Activated T-helper 1 cell treated with anti-CD3 and anti-CD28 coated beads, Interleukin-12 subunit alpha, Interleukin-12 subunit beta, Interleukin-2, Interleukin-4 antibody, amounts not matched to agents 30 ng/mL and 10 ng/mL and 1 ng/mL, durations not matched to agents 14 hours and 24 hours and 36 hours (primary cell): Measurements from ENCODE around the gene RPL21. TPM values are rescaled to one million over a fixed set of nuclear protein-coding genes. Genes with fewer than 3 reads are reported as not detected.

Source experiments
- DNase-seq: peaks from one replicate; pipeline ENCODE4 v3.0.0; 2021; ENCODE audit warnings: low spot score
- H3K27ac Mint-ChIP-seq: one replicate; pipeline ENCODE4 v1.8.0; 2021; ENCODE audit warnings: mild to moderate bottlenecking, mixed read lengths
- H3K27me3 Mint-ChIP-seq: one replicate; pipeline ENCODE4 v1.8.0; 2022; ENCODE audit warnings: mild to moderate bottlenecking, moderate library complexity, mixed read lengths; ENCODE audit not compliant: insufficient read depth
- H3K36me3 Mint-ChIP-seq: one replicate; pipeline ENCODE4 v1.8.0; 2021; ENCODE audit warnings: low read depth, mixed read lengths
- H3K4me1 Mint-ChIP-seq: one replicate; pipeline ENCODE4 v1.8.0; 2021; ENCODE audit warnings: low read depth, mixed read lengths
- H3K4me3 Mint-ChIP-seq: one replicate; pipeline ENCODE4 v1.8.0; 2021; ENCODE audit warnings: mild to moderate bottlenecking, moderate library complexity, mixed read lengths
- H3K9me3 Mint-ChIP-seq: one replicate; pipeline ENCODE4 v1.8.0; 2021; ENCODE audit warnings: mixed read lengths
- intact Hi-C: fragments of 100-400 bp; cut with micrococcal nuclease; formaldehyde crosslinking; loops from one replicate; pipeline ENCODE4 v1.15.1; 2024
- total RNA-seq: library from RNA; stranded (reverse); gene quantifications from 2 replicates; pipeline ENCODE4 v1.2.3, GENCODE V29; 2022

The RPL21 gene
- total RNA-seq, 1 donor from 2014 or later = 1,045 TPM

DNA sequence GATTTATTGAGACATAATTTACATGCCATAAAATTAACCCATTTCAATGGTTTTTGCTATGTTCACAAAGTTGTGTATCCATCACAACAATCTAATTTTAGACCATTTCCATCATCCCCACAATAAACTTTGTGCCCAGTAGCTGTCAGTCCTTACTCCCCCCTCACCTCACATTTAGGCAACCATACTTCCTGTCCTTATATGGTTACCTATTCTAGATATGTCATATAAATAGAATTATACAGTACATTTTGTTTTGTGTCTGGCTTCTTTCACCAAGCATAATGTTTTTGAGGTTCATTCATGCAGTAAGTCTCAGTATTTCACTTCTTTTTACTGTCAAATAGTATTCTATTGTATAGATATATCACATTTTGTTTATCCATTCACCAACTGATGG lies 23.2 kb upstream of the RPL21 start:
- intact Hi-C loops = no loop called here
- no peaks in the 10 kb centered on the region for H3K36me3 Mint-ChIP-seq
- no peak overlapping the region for H3K27ac Mint-ChIP-seq
- no peaks in the 10 kb centered on the region for H3K4me1 Mint-ChIP-seq
- no peaks in the 10 kb centered on the region for H3K9me3 Mint-ChIP-seq
- peaks cover 15% of the 10 kb centered on the region for H3K27me3 Mint-ChIP-seq
- no peak overlapping the region for H3K4me3 Mint-ChIP-seq
- DNase-seq = no peak

- Mint-ChIP-seq H3K36me3 (no peaks in the 10 kb centered on the region), H3K4me1 (no peaks in the 10 kb centered on the region)
Measured at GRCh38 chr13:27229642-27230041, 21.7 kb upstream of the RPL21 start.

DNA sequence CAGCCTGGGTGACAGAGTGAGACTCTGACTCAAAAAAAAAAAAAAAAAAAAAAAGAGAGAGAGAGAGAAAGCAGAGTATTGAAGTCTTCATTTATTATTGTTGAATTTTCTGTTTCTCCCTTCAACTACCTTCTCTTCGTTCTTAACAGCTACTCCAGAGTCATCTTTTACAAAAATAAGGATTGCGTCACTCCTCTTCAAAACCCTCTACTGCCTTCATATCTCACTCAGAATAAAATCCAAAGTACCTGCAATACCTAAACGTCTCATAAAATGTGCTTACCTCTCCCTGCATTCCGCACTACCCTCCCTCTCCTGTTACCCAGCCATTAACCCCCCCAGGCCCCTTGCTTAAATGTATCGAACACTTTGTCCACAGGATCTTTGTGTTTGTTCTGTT lies 17.4 kb upstream of the RPL21 start:
- intact Hi-C loops = no loop called here
- H3K4me3 Mint-ChIP-seq = no peak overlapping the region
- no peaks in the 10 kb centered on the region for H3K36me3 Mint-ChIP-seq
- DNase-seq = no peak
- H3K27ac Mint-ChIP-seq = no peak overlapping the region
- H3K9me3 Mint-ChIP-seq = no peaks in the 10 kb centered on the region
- peaks cover 4% of the 10 kb centered on the region for H3K27me3 Mint-ChIP-seq
- H3K4me1 Mint-ChIP-seq = no peaks in the 10 kb centered on the region

More at GRCh38 chr13:27229642-27230041, 21.7 kb upstream of the RPL21 start:
- H3K9me3 Mint-ChIP-seq = no peaks in the 10 kb centered on the region
- H3K27me3 Mint-ChIP-seq = peaks cover 12% of the 10 kb centered on the region
- no peak overlapping the region for H3K27ac Mint-ChIP-seq
- intact Hi-C loops = no loop called here
- no peak for DNase-seq
- H3K4me3 Mint-ChIP-seq = no peak overlapping the region

- Mint-ChIP-seq H3K27ac (no peak overlapping the region), H3K9me3 (no peaks in the 10 kb centered on the region), H3K36me3 (no peaks in the 10 kb centered on the region), H3K4me1 (no peaks in the 10 kb centered on the region), H3K27me3 (peaks cover 4% of the 10 kb centered on the region), H3K4me3 (no peak overlapping the region)
- intact Hi-C loops = no loop called here
- no peak for DNase-seq
Measured at GRCh38 chr13:27236478-27236877, 14.9 kb upstream of the RPL21 start.

DNA sequence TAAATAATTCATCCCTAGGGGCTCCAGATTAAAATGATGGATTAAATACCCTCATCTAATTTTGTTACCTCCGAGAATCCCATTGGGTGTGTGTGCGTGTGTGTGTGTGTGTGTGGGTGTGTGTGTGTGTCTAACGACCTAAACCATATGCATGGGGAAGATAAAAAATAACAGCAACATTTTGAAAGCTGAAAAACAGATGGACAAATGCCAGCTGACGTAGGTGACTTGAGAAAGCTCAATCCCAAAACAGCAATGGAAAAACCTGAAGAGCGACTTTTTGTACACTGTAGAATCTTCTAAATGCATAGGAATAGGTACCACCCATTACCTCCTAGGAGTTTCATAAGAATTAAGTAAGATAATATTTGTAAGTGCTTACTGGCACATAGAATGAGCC lies 8.7 kb upstream of the RPL21 start:
- H3K4me1 Mint-ChIP-seq = no peaks in the 10 kb centered on the region
- H3K27ac Mint-ChIP-seq = no peak overlapping the region
- H3K27me3 Mint-ChIP-seq = peaks cover 4% of the 10 kb centered on the region
- intact Hi-C loops = loop anchor here (5.0 kb wide), 1 partner anchor 45 kb away; no protein-coding TSS in a partner anchor
- no peaks in the 10 kb centered on the region for H3K9me3 Mint-ChIP-seq
- H3K4me3 Mint-ChIP-seq = no peak overlapping the region
- DNase-seq = no peak
- peaks cover under 1% of the 10 kb centered on the region for H3K36me3 Mint-ChIP-seq

DNA sequence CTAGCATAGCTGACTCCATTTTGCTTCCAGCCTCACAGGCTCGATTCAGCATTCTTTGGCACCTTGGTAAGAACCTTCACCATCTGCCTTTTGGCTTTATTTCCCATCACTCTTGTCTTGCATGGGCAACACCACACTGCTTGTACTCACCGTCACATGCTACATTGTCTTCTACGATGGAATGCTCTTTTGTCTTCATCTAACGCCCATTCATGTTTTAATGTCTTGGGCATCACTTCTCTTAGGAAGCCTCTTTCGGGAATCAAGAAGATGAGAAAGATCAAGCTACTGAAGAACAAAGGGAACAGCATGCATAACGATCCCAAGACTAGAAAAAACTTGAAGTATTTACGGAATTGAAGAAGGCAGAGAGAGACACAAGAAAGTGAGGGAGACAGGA lies 5.7 kb upstream of the RPL21 start:
- intact Hi-C loops = no loop called here
- H3K4me3 Mint-ChIP-seq = no peak overlapping the region
- no peak for DNase-seq
- H3K36me3 Mint-ChIP-seq = peaks cover 3% of the 10 kb centered on the region
- no peaks in the 10 kb centered on the region for H3K9me3 Mint-ChIP-seq
- no peak overlapping the region for H3K27ac Mint-ChIP-seq
- peaks cover 10% of the 10 kb centered on the region for H3K4me1 Mint-ChIP-seq
- no peaks in the 10 kb centered on the region for H3K27me3 Mint-ChIP-seq

DNA sequence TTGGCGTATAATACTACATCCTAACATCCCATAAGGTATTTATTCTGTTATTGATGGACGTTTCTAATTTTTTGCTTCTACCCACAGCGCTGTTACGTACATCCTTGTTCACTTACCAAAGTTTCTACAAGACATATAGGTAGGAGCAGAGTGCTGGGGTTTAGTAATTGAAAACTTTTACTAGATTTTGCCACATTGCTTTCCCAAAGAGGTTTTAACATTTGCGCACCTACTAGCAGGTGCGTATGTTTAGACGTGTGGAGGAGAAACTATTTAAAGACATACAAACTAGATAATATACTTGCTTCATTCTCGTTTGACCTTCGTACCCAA lies 559 bp upstream of the RPL21 start:
- H3K36me3 Mint-ChIP-seq = peaks cover 42% of the 10 kb centered on the region
- peaks cover 40% of the 10 kb centered on the region for H3K4me1 Mint-ChIP-seq
- no peaks in the 10 kb centered on the region for H3K27me3 Mint-ChIP-seq
- no peak for DNase-seq
- no peaks in the 10 kb centered on the region for H3K9me3 Mint-ChIP-seq
- intact Hi-C loops = loop anchor here (1.0 to 5.0 kb wide), 12 partner anchors 20 to 1948 kb away; partner anchors contain the start of genes LNX2, MTIF3, NUP58 and PAN3
- peak overlapping the region; percentile 94 for H3K4me3 Mint-ChIP-seq
- peak overlapping the region; percentile 91 for H3K27ac Mint-ChIP-seq

DNA sequence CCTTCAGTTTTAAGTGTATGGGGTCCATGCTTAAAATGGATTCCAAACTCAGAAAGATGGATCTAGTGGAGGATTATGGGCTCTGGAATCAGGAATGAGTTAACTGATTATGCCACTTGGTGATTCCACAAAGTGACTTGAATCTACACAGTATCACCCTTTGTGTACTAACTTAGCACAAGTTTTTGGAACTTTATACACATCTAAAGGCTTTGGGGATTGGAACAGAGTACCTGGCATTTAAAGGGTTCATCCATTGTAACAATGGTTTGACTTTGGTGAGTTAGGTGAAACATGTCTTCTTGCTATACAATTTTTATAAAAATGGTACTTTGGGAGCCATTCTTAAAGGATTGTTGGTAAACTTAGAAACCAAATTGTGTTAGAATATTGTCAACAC lies 1.1 kb downstream of the RPL21 start:
- DNase-seq = no peak
- peak overlapping the region; percentile 91 for H3K27ac Mint-ChIP-seq
- intact Hi-C loops = loop anchor here (2.0 to 5.0 kb wide), 3 partner anchors 106 to 1950 kb away; partner anchors contain the start of genes NUP58 and SLC46A3
- H3K9me3 Mint-ChIP-seq = no peaks in the 10 kb centered on the region
- peaks cover 55% of the 10 kb centered on the region for H3K36me3 Mint-ChIP-seq
- H3K4me3 Mint-ChIP-seq = peak overlapping the region; percentile 94
- H3K4me1 Mint-ChIP-seq = peaks cover 40% of the 10 kb centered on the region
- H3K27me3 Mint-ChIP-seq = no peaks in the 10 kb centered on the region

GRCh38 chr13:27257233-27257568 lies 5.8 kb downstream of the RPL21 start:
- Mint-ChIP-seq H3K36me3 (peaks cover 77% of the 10 kb centered on the region), H3K4me1 (peaks cover 58% of the 10 kb centered on the region), H3K27me3 (no peaks in the 10 kb centered on the region), H3K4me3 (no peak overlapping the region), H3K27ac (no peak overlapping the region), H3K9me3 (no peaks in the 10 kb centered on the region)
- intact Hi-C loops = no loop called here
- DNase-seq = no peak

GRCh38 chr13:27257648-27258253 lies 6.4 kb downstream of the RPL21 start:
- no peak for DNase-seq
- intact Hi-C loops = no loop called here
- Mint-ChIP-seq H3K9me3 (no peaks in the 10 kb centered on the region), H3K4me1 (peaks cover 56% of the 10 kb centered on the region), H3K27ac (peak overlapping the region; percentile 18), H3K4me3 (no peak overlapping the region), H3K27me3 (no peaks in the 10 kb centered on the region), H3K36me3 (peaks cover 73% of the 10 kb centered on the region)

GRCh38 chr13:27258637-27259386 lies 7.5 kb downstream of the RPL21 start:
- no peaks in the 10 kb centered on the region for H3K27me3 Mint-ChIP-seq
- peaks cover 46% of the 10 kb centered on the region for H3K4me1 Mint-ChIP-seq
- DNase-seq = no peak
- intact Hi-C loops = no loop called here
- no peaks in the 10 kb centered on the region for H3K9me3 Mint-ChIP-seq
- peak overlapping the region; percentile 9 for H3K27ac Mint-ChIP-seq
- H3K4me3 Mint-ChIP-seq = no peak overlapping the region
- peaks cover 62% of the 10 kb centered on the region for H3K36me3 Mint-ChIP-seq

- Mint-ChIP-seq H3K4me3 (no peak overlapping the region), H3K9me3 (no peaks in the 10 kb centered on the region), H3K36me3 (peaks cover 53% of the 10 kb centered on the region), H3K27ac (peak overlapping the region; percentile 14), H3K4me1 (peaks cover 38% of the 10 kb centered on the region), H3K27me3 (no peaks in the 10 kb centered on the region)
- no peak for DNase-seq
- intact Hi-C loops = loop anchor here (1.0 kb wide), 1 partner anchor 10 kb away; the partner anchor contains the start of gene RASL11A
Measured at GRCh38 chr13:27259831-27260230, 8.5 kb downstream of the RPL21 start.

GRCh38 chr13:27261396-27261795 lies 10.0 kb downstream of the RPL21 start:
- Mint-ChIP-seq H3K27ac (no peak overlapping the region), H3K4me3 (no peak overlapping the region), H3K9me3 (no peaks in the 10 kb centered on the region), H3K27me3 (no peaks in the 10 kb centered on the region), H3K36me3 (peaks cover 43% of the 10 kb centered on the region), H3K4me1 (peaks cover 35% of the 10 kb centered on the region)
- intact Hi-C loops = no loop called here
- DNase-seq = no peak
